Activated effector memory CD4-positive, alpha-beta T cell treated with Interleukin-2 at 50 U/mL for 16 hours (primary cell): ENCODE data around the gene PRM1.
"Not testable (repeated sequence)": the region's sequence is repeated elsewhere in the genome, so short reads cannot be mapped to it uniquely, and the experiment has no call there.

Experiments
- DNase-seq: peaks from one replicate; pipeline ENCODE4 v3.0.0-alpha.2; 2020

The PRM1 gene

DNA sequence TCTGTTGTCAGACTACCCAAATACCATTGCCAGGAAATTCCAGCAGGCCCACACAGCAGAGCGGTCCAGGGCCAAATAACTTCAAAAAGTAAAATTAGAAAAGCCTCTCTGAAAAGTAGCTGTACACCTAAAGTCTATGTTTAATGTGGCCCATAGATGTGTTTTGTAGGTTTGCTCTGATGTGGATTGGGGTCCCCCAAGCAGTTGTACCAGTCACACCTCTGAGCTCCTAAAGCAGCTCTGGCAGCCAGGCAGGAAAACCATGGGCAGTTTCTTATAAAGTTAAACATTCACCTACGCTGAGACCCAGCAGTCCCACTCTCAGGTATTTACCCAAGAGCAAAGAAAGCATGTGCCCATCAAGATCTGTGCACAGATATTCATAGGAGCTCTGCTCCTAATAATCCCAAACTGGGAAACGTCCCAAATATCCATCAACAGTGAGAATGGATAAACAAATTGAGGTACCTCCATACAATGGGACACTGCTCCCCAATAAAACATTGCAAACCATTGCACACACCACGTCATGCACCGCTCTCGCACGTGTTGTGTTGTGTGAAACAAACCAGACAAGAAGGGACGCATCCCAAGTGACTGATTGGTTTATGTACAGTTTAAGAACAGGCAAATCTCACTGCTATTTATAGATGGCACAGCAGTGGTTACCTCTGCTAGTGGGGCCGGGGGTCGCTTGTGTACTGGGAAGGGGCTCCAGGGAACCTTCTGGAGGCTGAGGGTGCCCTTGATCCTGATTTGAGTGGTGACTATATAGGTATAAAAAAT is 15.8 kb upstream of the PRM1 start:
- DNase-seq: no peak

DNA sequence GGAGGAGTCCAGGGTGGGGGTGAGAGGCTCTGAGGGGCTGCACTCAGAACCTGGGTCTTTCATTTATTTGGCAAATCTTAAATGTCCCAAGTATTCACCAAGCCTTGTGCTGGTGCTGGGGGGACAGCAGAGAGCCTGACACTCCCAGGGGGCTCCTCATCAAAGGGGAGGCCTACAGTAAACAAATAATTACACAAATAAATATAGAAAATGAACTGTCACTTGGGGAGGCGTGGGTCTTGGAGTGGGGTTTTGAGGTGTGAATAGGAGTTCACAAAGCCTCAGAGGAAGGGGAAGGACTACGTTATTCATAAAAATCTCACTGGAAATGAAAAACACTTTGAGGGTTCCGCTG is 15.2 kb upstream of the PRM1 start:
- no peak for DNase-seq

DNA sequence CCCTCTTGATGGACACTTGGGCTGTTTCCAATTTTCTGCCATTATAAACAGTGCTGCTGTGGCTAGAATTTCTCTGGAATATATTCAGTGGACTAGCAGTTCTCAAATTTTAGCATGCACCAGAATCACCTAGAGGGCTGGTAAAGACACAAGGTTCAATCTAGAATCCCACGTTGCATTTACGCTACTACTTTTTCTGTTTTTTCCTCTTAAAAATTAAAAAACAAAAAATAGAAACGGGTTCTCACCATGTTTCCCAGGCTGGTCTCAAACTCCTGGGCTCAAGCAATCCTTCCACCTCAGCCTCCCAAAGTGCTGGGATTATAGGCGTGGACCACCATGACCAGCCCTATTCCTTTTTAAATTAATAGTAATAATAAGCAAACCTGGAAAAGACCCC is 14.5 kb upstream of the PRM1 start:
- DNase-seq: no peak

DNA sequence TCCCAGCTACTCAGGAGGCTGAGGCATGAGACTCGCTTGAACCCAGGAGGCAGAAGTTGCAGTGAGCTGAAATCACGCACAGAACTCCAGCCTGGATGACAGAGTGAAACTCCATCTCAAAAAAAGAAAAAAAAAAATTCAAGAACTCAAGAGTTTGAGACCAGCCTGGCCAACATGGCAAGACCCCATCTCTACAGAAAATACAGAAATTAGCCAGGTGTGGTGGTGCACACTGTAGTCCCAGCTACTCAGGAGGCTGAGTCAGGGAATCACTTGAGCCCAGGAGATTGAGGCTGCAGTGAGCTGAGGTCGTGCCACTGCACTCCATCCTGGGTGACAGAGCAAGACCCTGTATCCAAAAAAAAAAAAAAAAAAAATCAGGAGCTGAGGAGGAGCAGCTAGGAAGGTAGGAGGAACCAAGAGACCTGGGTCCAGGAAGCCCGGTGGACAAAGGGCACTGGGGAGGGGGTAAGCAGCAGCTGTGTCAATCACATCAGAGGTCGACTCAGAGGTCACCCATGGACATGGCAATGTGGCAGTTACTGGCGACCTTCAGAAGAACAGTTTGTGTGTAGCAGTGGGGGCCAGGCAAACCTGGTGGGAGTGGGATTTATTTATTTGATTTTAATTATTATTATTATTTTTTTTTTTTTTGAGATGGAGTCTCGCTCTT is 11.1 kb upstream of the PRM1 start:
- no peak for DNase-seq

DNA sequence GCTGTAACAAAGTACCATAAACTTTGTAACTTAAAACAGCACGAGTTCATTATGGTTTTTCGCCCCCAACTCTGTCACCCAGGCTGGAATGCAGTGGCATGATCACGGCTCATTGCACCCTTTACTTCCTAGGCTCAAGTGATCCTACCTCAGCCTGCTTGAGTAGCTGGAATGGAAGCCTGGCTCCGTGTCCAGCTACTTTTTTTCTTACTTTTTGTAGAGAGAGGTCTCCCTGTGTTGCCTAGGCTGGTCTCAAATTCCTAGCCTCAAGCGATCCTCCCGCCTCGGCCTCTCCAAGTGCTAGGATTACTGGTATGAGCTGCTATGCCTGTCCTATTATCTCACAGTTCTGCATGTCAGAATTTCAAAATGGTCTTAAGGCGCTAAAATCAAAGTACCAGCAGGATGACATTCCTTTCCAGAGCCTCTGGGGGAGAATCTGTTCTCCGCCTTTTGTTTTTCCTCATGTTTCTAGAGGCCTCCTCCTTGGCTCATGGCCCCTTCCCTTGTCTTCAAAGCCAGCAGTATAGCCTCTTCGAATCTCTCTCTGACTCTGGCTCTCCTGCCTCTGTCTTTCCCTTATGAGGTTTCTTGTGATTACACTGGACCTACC is 10.1 kb upstream of the PRM1 start:
- no peak for DNase-seq

DNA sequence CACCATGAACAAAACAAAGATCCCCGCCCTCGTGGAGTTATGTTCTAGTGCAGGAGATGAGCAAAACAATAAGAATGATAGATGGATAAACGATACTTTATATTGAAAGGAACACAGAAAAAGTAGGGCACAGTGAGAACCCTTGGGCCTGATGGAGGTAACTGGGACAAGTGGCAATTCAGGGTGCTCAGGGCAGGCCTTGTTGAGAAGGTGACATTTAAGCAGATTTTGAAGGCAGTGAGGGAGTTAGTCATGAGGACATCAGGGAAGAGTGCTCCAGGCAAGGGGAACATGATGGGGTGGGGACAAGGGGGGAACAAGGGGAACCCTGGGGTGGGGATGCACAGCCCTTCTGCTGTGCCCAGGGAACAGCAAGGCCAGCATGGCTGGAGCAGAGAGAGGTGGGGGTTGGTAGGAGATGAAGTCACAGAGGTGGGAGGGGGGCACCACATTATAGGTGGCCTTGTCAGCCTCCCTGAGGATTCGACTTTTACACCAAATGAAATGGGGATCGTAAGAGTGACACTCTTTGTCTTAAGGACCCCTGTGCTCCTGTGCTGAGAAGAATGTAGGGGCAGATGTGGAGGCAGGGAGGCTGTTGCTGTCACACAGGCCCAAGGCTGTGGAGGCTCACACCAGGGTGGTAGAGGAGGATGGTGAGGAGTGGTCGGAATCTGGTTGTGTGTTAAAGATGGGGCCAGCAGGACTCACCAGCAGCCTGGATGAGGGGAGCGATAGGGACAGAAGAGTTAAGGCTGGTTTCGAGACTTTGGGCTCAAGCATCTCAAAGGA is 9.2 kb upstream of the PRM1 start:
- DNase-seq: no peak

DNA sequence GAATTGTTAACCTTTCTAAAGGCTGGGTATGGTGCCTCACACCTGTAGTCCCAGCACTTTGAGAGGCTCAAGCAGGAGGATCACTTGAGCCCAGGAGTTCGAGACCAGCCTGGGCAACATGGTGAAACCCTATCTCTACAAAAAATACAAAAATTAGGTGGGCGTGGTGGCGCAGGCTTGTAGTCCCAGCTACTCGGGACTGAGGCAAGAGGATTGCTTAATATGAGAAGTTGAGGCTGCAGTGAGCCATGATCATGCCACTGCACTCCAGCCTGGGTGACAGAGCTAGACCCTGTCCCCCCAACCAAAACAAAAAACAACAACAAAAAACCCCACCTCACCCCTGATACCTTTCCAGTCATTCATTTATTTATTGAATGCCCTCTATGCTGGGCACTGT is 8.6 kb upstream of the PRM1 start:
- DNase-seq: not testable (repeated sequence)

DNA sequence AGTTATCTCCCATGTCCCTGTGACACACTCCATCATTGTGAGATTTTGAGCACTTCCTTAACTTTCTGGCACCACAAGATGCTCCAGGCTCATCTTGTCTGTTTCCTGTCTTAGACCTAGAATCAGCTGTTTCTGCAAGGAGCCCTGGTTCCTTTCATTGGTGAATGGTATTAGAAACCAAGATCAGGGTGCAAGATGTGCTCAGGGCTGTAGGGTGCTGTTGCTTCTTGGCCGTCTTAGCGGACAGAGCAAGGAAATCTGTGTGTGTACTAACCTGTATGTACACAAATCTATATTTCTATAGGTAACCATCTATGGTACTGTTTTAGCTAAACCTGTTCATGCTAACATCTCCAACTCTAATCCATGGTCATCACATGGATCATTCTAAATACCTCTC is 8.1 kb upstream of the PRM1 start:
- DNase-seq: no peak

DNA sequence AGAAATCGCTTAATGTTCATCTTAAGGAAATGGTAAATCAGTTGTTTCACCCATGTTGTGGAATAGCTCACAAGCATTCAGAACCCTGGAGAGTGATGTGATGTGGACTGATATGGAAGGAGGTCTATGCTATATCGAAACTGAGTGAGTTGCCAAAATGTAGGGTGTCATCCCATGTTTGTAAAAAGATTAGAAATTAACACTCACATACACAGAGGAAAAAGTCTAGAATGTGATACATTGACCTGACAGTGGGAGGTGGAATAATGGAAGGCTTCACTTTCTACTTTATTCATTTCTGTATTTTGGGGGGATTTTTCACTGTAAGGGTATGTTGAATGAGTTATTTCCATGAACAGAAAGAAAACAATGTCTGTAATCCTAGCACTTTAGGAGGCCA is 4.7 kb upstream of the PRM1 start:
- DNase-seq: no peak

DNA sequence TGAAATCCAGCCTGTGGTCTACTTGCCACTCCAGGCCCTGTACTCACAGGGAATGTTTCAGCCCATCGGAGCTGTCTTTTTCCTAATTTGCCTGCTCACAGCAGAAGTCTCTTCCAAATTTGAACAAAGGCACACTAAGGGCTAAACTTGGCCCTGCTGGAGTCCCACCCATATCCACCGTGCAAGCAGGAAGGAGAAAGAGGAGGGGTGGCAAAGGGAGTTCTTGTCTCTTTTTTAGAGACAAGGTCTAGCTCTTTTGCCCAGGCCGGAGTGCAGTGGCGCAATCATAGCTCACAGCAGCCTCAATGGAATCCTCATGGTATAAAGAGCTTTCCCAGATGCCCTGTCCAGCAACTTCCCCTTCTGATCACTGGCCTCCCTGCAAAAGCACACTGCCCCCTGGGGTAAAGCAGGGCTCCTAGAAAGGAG is 2.7 kb upstream of the PRM1 start:
- no peak for DNase-seq

DNA sequence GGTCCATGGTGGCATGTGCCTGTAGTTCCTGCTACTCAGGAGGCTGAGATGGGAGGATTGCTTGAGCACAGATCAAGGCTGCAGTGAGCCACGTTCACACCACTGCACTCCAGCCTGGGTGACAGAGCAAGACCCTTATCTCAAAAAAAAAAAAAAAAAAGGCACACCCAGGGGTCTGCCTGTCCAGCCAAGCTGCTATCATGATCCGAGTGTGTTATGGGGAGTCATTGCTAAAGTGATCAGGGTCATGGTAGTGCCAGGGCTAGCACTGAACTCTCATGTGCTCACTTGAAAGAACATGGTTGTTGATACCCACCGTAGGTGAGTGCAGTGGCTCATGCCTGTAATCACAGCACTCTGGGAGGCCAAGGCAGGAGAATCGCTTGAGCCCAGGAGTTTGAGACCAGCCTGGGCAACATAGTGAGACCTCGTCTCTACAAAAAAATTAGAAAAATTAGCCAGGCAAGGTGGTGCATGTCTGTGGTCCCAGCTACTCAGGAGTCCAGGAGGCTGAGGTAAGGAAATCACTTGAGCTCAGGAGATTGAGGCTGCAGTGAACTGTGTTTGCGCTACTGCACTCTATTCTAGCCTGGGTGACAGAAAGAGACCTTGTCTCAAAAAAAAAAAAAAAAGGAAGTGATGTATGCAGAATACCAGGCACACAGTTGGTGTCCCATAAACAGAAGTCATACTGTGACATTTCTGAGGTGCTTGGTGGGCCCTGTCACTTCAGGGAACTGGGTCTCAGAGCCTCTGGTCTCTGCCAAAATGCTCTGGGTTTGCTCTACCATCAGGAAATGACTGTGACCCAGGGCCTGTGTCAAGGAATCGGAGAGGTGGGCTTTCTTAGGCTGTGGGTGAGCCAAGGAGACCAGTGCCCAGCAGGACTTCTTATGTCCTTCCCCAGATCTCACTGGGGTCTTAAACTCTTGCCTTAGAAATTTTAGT is 2.2 kb downstream of the PRM1 start:
- no peak for DNase-seq

DNA sequence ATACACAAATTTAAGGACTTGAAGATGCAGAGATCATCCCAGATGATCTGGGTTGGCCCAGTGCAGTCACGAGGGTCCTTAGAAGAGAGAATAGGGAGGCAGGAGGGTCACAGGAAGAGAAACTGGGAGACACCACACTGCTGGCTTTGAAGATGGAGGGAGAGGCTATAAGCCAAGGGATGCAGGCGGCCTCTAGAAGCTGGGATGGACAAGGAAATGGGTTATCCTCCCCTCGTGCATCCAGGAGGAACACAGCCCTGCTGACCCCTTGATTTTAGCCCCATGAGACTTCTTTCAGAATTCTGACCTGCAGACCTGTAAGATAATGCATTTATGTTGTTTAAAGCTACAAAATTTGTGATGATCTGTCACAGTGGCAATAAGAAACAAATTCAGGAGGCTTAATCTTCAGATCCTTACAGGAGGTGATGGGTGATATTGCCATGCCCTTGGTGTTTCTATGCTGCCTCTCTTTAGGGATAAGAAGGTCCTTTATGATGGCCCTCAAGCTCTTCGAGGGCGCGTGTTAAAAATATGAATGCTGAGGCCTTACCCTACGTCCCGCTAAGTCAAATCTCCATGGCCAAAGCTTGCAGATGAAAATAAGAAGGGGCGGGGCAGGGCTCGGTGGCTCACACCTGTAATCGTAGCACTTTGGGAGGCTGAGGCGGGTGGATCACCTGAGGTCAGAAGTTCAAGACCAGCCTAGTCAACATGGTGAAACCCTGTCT is 3.4 kb downstream of the PRM1 start:
- no peak for DNase-seq

DNA sequence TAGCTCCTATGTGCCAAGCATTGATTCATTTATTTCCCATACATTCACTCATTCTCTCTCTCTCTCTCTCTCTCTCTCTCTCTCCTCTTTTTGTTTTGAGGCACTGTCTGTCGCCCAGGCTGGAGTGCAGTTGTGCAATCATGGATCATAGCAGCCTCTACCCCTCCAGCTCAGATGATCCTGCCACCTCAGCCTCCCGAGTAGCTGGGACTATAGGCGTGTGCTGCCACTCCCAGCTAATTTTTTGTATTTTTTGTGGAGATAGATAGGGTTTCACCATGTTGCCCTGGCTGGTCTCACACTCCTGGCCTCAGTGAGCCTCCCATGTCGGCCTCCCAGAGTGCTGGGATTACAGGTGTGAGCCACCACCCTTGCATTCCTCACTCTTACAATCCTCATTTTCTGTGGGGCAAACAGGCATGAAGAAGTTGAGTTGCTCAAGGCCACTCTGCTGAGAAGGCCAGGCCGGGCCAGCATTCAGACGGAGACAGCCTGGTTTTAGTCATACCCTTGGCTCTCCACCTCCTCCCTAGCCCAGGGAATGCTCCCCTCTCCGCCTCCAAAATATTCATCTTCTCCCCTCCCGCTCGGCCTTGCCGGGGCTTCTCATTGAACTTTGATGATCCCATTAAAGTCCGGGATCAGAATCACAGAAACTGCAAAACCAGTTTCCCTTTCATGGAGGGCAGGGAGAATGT is 4.1 kb downstream of the PRM1 start:
- DNase-seq: no peak

DNA sequence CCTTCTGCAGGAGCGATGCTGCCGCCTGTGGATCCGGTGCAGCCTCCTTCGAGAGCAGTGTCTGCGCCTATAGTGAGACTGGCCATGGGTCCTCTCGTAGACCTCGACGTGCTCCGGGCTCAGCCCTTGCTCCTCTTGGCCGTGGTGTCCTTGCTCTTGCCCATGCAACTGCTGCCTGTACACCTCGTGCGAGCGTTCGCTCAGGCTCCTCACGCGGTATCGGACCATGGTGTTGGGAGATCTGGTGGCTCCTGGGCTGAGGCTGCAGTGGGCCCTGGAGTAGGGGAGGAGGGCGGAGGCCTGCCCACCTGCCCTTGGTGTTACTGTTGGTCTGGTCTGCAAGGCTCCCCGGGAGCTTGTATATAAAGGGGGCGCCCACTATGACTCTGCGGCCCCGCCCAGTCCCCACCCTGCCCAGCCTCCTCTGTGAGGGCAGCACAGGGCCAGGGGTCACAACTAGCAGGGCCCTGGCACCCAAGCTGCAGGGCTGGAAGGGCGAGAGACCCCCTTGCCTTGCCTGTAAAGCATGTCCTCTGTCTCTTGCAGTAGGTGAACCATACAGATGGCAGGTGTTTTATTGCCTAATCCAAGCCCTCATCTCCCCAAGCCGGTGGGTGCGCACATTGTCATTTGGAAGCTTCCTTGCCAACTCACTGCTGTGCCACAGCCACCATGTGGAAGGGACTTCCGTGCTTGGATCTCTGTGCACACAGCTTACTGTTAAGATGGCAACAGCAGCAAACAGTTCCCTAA is 4.8 kb downstream of the PRM1 start, which contains the start of gene PRM2:
TSS of gene PRM2 (minus strand) at position 338 of the 753 bp plus-strand sequence. CDS start at position 228, 110 bp downstream.
- DNase-seq: no peak

DNA sequence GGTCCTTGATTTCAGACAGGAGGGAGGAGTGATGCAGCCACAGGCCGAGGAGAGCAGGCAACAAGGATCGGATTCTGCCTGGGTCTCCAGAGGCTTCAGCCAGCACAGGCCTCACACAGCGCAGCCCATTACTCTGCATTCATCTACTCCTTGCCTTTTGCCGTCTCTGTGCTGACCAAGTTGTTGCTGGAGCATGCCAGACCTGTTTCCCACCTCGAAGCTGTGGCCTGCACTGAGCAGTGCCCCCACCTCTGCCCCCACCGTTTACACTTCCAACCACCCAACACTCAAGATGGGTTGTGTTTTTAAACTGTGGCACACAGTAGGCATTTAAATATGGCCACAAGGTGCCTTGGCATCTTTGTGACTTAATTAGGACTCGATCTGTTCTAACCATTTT is 6.2 kb downstream of the PRM1 start:
- no peak for DNase-seq

DNA sequence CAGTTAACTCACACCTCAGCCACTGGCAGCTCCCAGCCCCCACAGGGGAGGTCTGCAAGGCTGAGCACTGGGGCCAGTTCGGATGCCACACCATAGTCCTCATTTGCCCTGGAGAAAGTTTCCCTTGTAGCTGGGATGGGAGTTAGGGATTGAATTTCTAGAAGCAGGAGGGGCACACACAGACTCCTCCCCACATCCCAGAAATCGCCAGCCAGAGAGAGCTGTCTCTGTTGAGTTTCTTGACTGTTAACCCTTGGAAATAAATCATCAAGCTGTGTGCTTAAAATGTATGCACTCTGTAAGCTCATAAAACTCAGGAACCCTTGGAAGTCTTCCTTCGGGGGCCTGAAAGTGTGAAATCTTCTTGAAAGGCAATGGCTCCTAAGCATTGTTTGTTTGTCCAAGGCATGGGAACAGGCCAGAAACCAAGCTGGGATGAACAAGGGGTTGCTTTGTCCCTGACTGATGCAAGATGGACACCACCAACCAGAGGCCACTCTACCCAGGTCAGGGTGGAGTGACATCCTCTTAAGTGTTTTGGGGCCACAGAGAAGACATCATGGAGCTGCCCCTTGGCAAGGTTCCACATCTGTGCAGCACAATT is 7.3 kb downstream of the PRM1 start:
- no peak for DNase-seq

DNA sequence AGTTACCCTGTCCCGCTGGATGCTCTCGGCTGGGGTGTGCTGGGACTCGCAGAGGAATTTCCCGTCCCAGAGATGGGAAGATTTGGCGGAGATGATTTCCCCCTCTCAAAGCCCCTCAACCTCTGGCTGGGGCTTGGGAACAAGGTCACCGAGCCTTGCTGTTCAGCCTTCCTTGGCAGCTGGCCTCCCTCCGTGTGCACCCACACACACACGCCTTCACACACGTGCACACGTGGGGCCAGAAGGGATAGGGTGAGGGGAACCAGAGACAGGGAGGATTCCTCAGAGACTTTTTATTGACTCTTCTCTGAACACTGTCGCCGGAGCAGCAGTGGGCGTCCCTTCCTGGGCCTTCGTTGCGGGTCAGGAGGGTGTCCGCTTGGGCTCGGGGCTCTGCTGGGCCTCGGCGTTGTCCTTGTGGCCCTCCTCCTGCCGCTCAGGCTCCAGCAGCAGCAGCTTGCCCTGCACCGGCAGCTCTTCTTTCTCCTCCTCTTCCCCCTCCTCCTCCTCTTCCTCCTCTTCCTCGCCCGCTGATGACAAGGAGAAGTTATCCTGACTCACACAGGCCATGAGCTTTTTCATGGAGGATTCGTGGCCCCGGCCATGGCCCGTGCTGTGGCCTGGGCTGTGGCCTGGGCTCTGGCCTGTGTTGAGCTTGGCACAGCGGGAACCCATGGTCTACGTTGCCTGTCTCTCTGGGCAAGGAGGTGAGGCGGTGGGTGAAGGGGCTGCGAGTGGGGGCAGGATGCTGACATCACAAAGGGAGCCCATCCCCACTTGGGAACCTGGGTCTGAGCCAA is 8.0 kb downstream of the PRM1 start, which contains the start of gene PRM3:
TSS of gene PRM3 (minus strand) at position 709 of the 800 bp plus-strand sequence. CDS start at position 675, 34 bp downstream.
- DNase-seq: no peak

DNA sequence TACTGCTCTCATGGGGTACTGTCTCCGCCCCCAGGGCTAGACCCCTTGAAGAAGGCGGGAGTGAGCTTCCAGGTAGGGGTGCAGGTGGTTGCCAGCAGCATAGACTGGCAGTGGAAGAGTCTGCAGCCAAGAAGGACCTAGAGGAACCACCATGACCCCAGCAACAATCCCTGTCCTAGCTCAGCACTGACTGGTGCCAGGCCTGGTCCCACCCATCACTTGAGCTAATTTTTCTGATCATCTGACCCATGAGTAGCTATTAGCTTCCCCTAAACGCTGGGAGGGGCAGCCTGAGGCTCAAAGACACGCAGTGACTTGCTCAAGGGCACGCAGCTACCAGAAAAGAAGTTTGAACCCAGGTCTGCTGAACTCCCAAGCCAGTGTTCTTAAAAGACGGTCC is 8.6 kb downstream of the PRM1 start:
- DNase-seq: no peak

DNA sequence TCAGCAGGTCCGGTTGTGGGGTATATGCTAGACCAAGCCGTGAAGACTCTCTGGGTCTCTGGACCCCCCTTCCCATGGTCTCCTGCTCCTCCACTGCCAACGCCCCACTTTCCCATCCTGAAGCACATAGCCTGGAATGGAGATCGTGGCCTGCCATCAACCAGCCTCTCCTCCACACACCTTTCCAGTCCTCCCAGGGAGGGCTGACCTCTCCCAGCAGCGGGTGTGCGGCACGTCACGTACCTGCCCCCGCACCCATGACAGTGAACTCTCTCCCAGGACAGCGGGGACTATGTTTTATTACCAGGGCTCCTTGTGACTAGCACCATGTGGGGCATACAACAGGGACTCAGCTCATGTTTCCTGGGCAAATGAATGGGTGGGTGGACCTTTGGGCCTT is 9.5 kb downstream of the PRM1 start:
- DNase-seq: no peak
